ENCODE data around the gene CALHM3.

DNA sequence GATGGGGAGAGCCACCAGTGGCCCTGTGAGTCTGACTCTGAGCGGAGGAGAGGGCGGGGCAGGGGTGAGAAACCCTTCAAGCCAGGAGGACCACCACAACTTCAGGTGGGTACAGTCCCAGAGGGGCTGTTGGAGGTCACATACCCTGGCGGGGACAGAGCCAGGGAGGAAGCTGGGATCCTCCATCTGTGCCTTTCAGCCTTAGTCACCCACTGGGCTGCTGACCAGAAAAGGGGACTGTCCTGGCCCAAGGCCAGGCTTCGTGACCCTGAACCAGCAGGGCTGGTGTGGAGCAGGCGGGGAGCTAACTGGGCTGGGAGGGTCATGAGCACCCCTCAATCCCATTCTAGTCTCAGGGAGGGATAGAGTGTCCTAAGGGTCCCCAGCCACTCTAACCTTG lies 1.5 kb upstream of the CALHM3 start:
- TF ChIP-seq POLR2A (IDR thresholded peaks at IDR 0.05; ENCODE audit: low read depth, low read length) (no peak), POLR2AphosphoS5 (IDR thresholded peaks at IDR 0.05; ENCODE audit: low read depth, low read length) (no peak), TAF1 (IDR thresholded peaks at IDR 0.05; ENCODE audit: borderline replicate concordance, low read depth, low read length) (no peak)

All from GM12892 (cell line).